Measurements from ENCODE around the gene KIF16B. TPM values are rescaled to one million over a fixed set of nuclear protein-coding genes. Genes with fewer than 3 reads are reported as not detected.
"Not testable (repeated sequence)": the region's sequence is repeated elsewhere in the genome, so short reads cannot be mapped to it uniquely, and the experiment has no call there.

KIF16B gene, protein sequence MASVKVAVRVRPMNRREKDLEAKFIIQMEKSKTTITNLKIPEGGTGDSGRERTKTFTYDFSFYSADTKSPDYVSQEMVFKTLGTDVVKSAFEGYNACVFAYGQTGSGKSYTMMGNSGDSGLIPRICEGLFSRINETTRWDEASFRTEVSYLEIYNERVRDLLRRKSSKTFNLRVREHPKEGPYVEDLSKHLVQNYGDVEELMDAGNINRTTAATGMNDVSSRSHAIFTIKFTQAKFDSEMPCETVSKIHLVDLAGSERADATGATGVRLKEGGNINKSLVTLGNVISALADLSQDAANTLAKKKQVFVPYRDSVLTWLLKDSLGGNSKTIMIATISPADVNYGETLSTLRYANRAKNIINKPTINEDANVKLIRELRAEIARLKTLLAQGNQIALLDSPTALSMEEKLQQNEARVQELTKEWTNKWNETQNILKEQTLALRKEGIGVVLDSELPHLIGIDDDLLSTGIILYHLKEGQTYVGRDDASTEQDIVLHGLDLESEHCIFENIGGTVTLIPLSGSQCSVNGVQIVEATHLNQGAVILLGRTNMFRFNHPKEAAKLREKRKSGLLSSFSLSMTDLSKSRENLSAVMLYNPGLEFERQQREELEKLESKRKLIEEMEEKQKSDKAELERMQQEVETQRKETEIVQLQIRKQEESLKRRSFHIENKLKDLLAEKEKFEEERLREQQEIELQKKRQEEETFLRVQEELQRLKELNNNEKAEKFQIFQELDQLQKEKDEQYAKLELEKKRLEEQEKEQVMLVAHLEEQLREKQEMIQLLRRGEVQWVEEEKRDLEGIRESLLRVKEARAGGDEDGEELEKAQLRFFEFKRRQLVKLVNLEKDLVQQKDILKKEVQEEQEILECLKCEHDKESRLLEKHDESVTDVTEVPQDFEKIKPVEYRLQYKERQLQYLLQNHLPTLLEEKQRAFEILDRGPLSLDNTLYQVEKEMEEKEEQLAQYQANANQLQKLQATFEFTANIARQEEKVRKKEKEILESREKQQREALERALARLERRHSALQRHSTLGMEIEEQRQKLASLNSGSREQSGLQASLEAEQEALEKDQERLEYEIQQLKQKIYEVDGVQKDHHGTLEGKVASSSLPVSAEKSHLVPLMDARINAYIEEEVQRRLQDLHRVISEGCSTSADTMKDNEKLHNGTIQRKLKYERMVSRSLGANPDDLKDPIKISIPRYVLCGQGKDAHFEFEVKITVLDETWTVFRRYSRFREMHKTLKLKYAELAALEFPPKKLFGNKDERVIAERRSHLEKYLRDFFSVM (N-terminal part only)
- total RNA-seq: 9.6 and 18.6 TPM in 2 replicates

DNA sequence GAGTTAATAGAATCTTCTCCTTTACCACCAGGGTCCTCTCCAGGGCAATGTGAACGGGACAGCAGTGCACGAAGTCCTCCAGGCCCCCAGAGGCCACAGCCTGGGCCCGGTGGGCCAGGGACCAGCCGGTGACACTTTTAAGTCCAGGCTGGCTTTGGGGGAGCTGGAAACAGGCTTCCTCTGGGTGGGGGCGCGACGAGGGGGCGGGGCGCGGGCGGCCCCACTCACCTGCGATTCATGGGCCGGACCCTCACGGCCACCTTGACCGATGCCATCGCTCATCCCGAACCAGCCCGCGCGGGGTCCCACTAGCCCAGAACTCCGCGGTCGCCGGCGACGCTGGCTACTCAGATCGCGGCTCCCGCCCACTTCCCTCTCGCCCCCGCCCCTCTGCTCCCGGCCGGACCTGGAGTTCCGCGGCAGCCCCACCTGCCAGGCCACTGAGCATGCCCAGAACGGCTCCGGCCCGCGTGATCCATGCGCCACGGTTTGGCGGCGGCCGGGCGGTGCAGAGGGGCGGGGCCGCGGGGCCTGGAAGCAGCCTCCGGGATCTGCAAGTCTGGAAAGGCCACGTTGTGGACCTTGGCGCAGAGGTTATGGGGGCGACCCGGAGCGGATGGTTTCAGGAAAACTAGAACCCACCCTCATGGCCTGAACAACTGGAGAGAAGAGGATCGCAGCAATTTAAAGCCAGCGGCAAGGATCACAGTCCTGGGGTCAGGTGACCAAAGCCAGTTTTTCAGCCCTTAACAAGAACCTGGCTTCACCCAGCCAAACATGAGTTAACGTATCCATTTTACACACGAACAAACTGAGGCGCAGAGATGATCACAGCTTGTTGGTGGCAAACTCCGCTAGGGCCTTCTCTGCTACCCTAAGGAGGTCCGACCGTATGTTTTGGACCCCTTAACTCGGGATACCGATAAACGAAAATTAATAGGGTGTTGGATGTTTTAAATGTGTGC, at the start of gene KIF16B:
TSS of gene KIF16B (minus strand) at position 448 of the 965 bp plus-strand sequence. CDS start at position 275, 173 bp downstream.
- peak; percentile 56 for DNase-seq (ENCODE audit: low read depth)

DNA sequence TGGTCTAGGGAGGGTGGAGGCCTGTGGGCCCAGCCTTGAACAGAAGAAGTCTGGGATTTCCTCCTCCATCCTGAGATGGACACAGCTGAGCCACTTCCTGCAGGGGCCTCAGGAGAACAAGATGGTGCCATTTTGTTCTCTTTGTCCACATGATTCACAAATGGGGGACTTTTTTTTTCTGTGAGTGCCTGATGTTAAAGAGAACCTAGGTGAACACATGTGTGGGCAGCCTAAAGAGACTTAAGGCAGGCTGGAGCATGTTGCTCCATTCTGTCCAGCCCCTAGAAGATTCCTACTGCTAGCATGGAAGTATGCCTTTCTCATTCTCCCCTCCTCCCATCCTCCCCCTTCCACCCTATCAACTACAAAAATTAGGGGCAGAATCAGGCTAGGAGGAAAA, 49.3 kb upstream of the KIF16B start:
- no peak for DNase-seq (ENCODE audit: low read depth)

DNA sequence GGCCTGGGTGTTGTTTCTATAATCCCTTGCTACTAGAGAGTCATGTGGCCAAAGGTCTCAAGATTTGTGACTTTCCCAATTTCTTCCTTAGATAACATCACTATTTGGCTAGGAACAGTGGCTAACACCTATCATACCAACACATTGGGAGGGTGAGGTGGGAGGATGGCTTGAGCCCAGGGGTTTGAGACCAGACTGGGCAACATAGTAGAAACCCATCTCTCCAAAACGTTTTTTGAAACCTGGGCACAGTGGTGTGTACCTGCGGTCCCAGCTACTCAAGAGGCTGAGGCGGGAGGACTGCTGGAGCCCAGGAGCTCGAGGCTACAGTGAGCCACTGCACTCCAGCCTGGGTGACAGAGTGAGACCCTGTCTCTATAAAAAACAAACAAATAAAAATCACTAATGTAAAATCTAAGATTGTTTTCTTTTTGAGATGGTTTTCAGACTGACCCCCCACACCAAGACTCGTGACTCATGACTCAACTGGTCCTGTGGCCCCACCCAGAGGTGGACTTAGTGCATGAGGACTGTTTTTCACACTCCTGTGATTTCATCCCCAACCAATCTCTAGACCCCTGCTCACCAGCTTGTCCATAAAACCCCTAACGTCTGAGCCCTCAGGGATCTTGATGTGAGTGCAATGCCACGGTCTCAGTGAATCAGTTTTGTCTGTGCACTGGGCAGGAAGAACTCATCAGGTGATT, 48.3 kb upstream of the KIF16B start:
- no peak for DNase-seq (ENCODE audit: low read depth)

- DNase-seq (ENCODE audit: low read depth): no peak
Observed at GRCh38 chr20:16620961-16621360, 47.7 kb upstream of the KIF16B start.

DNA sequence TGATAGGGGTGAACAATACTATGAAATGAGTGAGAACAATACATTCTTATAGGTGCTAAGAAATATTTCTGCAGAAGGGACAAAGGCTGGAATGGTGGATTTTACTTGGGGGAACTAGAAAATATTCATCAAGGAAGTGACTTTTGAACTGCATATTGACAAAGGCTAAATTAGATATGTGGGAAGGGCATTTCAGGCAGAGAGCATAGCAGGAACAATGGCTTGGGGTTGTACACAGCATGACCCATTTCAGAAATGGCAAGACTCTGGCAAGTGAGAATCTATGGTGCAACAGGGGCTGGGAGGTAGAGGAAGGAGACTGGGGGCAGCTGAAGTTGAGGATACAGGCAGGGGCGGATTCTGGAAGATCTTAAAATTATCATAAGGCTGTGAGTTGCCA, 46.7 kb upstream of the KIF16B start:
- DNase-seq (ENCODE audit: low read depth): no peak

GRCh38 chr20:16617056-16617455, 43.8 kb upstream of the KIF16B start:
- no peak for DNase-seq (ENCODE audit: low read depth)

GRCh38 chr20:16616317-16616716, 43.1 kb upstream of the KIF16B start:
- no peak for DNase-seq (ENCODE audit: low read depth)

DNA sequence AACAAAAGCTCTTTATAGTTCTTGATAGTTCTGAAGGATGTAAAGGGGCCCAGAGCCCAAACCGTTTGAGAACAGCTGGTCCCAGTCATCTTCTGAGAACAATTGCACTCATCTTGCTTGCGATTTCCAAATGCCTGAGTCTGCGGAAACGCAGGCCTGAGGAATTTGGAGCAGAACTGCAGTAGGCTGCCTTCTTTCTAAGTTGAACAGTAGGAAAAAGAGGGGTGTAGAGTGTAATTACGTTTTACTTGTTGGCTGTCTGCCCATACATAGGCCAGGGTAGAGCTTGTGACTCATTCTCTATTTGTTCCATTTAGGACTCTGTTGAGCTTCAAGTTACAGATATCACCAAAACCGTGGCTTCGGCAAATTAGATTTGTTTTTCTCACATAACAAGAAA, 42.0 kb upstream of the KIF16B start:
- DNase-seq (ENCODE audit: low read depth): peak; percentile 11

DNA sequence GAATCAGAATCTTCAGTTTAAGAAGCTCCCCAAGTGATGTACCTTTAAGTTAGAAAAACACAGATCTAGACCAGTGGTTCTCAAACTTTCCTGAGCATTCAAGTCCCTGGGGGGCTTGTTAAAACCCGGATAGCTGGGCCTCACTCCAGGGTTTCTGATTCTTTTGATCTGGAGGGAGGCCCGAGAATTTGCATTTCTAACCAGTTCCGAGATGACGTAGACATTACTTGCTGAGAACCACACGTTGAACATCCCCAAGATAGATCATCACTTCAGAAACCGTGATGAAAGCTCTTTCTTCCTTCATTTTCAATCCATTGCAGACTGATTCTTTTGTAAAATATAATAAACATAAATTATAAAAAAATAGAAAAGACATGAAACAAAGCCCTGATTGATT, 40.7 kb upstream of the KIF16B start:
- no peak for DNase-seq (ENCODE audit: low read depth)

DNA sequence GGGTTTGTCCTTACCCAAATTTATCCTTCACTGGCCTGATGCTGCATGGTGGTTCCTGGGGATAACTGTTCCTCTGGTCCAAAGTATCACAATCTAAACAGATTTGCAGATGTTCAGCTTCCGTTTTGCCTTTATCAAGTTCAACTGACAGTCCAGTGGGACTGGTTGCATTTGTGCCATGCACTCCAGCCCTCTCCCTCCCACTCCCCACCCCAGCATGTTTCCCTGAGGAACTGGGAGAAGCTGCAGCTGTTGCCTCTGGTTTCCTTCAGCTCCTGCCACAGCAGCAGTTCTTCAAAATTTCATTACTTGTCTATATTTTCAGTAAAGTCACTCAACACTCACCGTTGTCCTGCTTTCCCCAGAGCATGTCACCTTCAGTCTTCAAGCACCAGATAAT, 39.5 kb upstream of the KIF16B start:
- no peak for DNase-seq (ENCODE audit: low read depth)

DNA sequence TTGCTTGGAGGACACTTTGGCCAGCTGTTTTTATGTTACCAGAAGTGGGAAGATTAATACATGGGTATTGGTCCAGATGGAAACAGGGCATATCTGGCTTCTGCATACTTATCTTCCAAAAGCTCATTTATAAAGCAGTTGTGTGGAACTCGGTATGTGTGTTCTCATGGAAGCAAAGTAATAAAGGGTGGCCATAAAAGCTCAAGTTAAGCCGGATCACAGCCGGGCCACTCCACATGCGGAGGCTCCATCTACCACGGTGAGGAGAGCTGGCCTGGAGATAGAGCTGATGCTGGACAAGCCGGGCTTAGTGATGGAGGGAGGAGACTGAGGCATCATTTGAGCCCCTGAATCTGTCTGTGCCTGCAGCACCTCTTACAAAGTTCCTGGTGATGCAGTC, 38.6 kb upstream of the KIF16B start:
- DNase-seq (ENCODE audit: low read depth): no peak

DNA sequence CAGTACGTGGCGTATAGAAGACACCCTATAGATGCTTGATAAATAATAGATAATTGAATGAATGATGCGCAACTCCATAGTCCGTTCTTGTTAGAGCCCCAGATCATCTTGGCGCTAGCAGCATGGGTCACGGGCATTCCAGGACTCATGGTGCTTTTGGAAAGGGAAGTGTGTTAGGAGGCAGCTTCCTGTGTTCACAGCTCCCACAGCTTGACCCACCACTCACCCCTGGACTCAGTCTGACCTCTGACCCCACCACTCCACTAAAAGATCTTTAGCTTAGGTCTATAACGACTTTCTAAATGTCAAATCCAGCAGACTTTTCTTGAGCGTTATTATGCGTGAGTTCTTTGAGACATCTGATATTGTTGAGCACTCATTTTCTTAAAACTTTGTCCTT, 35.8 kb upstream of the KIF16B start:
- DNase-seq (ENCODE audit: low read depth): no peak

- no peak for DNase-seq (ENCODE audit: low read depth)
Observed at GRCh38 chr20:16608277-16608650, 35.0 kb upstream of the KIF16B start.

DNA sequence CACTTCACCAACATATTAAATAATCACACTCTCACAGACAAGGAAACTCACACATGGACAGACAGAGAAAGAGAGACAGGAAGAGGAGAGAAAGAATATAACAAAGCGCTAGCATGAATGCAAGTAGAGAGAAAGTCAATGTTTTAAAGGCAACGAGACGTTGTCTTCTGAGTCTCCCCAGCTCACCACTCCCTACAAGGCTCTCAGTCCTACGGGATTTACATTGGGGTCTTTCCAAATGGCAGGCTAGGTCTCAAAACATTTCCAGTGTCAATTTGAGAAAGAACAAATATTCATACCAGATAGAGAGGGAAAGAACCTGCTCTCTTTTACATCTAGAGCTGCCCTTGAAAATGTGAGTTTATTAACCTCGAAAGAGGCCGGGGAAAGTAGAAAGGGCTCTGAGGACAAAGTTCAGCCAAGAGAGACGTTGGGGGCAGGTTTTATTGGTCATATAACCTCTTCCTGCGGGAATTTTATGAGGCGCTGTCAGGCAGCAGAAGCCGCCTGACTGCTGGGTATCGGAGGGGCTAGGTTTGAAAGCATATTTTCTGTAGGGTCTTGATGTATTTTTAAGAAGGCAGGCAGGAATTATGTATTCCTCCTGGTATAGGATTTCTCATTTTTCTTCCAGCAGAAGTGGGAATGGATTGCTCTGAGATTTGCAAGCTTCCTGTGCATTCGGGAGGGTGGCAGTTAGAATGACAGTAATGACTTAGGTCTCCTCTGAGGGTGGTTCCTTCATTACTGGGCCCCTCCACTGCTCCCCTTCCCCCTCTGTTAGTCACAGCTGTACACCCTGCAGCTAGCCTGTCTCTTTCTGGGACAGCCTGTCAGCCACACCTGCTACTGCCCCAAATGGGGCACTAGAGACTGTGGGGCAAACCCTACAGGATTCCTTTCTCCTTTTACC, 34.4 kb upstream of the KIF16B start:
- DNase-seq (ENCODE audit: low read depth): no peak

DNA sequence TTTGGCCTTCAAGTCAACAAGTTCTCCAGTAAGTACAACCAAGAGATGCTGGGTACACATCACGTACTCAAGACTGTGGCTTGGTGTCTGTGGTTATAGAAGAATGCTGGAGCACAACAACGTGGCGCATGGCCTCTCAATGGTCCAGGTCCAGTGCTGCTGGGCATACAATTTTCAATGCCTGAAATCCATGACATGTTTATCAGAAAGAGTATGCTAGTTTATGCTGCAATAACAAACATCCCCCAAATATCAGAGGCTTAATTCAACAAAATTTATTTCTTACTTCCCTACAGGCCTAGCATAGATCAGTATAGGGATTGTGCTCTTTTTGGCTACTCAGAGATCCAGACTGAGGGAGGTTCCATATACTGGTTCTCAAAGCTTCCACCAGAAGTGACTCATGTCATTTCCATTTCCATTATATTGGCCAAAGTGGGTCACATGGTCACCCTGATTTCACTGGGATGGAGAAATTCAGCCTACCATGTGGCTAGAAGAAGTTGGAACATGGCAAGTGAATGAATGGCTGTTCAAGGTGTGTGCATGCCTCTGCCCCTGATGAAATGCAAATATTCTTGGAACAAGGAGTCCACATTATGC, 33.3 kb upstream of the KIF16B start:
- no peak for DNase-seq (ENCODE audit: low read depth)

DNA sequence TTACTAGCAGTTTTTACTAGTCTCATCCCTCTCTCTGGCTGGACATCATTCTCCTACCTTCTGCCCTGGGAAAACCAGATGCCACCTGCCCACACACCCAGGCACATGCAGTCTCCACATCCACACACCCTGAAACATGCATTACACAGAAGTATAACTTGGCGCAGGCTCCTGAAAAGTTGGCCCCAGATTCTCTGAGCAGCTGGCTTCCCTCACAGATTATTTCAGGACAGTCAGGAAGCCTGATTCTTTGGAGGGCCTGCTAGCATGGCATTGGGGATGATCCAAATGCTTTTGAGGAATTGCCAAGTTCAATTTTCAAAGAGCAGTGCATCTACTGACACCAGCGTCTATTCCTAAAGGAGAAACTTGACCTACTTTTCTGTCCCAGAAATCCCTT, 27.8 kb upstream of the KIF16B start:
- DNase-seq (ENCODE audit: low read depth): no peak

GRCh38 chr20:16599257-16599656, 26.0 kb upstream of the KIF16B start:
- no peak for DNase-seq (ENCODE audit: low read depth)

GRCh38 chr20:16596991-16597390, 23.7 kb upstream of the KIF16B start:
- DNase-seq (ENCODE audit: low read depth): no peak

DNA sequence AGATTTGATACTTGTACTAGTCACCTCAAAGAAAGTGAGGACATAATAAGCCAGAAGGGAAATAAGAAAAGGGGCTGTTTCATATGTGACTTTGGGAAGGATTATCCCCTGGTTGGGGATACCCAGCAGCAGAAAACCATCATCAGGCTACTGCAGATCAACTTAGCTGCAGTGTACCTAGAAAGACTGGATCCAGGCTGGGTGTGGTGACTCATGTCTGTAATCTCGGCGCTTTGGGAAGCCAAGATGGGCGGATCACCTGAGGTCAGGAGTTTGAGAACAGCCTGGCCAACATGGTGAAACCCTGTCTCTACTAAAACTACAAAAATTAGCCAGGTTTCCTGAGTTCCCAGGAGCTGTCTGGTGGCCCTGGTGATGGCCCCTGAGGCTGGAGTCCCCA, 23.2 kb upstream of the KIF16B start:
- not testable (repeated sequence) for DNase-seq (ENCODE audit: low read depth)
